HepG2 (cell line): Measurements from ENCODE around the gene SMAP2. TPM values are rescaled to one million over a fixed set of nuclear protein-coding genes. Genes with fewer than 3 reads are reported as not detected.

ENCODE experiments used
- ELK4 ChIP-seq: sonication (generic); formaldehyde crosslinking; IDR thresholded peaks from 2 replicates; pipeline ENCODE4 v1.9.0; 2021; ENCODE audit warnings: missing genetic modification reagents, borderline replicate concordance
- FOSL1 ChIP-seq: sonication (generic); formaldehyde crosslinking; IDR thresholded peaks from 2 replicates; pipeline ENCODE4 v1.9.0; 2021; ENCODE audit warnings: missing genetic modification reagents, borderline replicate concordance
- FOXP4 ChIP-seq: sonication (generic); formaldehyde crosslinking; IDR thresholded peaks from 2 replicates; pipeline ENCODE4 v1.4.0; 2020; ENCODE audit warnings: missing genetic modification reagents
- LBX2 ChIP-seq: sonication (generic); formaldehyde crosslinking; IDR thresholded peaks from 2 replicates; pipeline ENCODE4 v1.5.0; 2020; ENCODE audit warnings: missing genetic modification reagents, mild to moderate bottlenecking, borderline replicate concordance
- PATZ1 ChIP-seq: sonication (generic); formaldehyde crosslinking; IDR thresholded peaks from 2 replicates; pipeline ENCODE4 v1.4.0; 2020; ENCODE audit warnings: missing genetic modification reagents
- RBM22 ChIP-seq: fragments of 200-400 bp; formaldehyde crosslinking; optimal IDR thresholded peaks from 2 replicates; pipeline ENCODE3; 2017; ENCODE audit warnings: mild to moderate bottlenecking, low read length, moderate library complexity
- ZBTB21 ChIP-seq: sonication (generic); formaldehyde crosslinking; IDR thresholded peaks from 2 replicates; pipeline ENCODE4 v1.4.0; 2020; ENCODE audit warnings: missing genetic modification reagents
- ZSCAN29 ChIP-seq: sonication (generic); formaldehyde crosslinking; conservative IDR thresholded peaks from 2 replicates; pipeline ENCODE4 v1.4.0; 2020; ENCODE audit warnings: mild to moderate bottlenecking, missing genetic modification reagents
- polyA plus RNA-seq, 8 experiments: library from polyadenylated mRNA; depleted of rRNA in 3 of 8; stranded (reverse) in 7 of 8; unstranded in 1 of 8; fragments of >200 nt; fragmentation: Illumina TruSeq in 4 of 8; extraction: Trizol in 4 of 8; gene quantifications; 2 replicates each; pipeline versions ENCODE4 v1.2.1 to v1.2.3, GENCODE V29; 2011 to 2016; ENCODE audit warnings: low read depth in 4 of 8, missing spikeins in 1 of 8, mixed read lengths in 1 of 8; ENCODE audit not compliant: insufficient read depth in 1 of 8
- total RNA-seq, 5 experiments: library from RNA; depleted of rRNA; stranded (reverse); fragments of >200 nt; fragmentation: Illumina TruSeq; extraction: Trizol; gene quantifications; 2 replicates each; pipeline ENCODE4 v1.2.3, GENCODE V29; 2016; ENCODE audit warnings: low read depth in 1 of 5

The SMAP2 gene
- total and polyA plus RNA-seq, 2 of the 13 experiments (the other 11 are each of a cell fraction or from before 2014, with no cell fraction given): 19.0 to 22.3 TPM

- no peak for TF ChIP-seq ELK4 (CRISPR knock-in tag)
- TF ChIP-seq PATZ1 (CRISPR knock-in tag): no peak
- TF ChIP-seq ZBTB21: no peak
- no peak for TF ChIP-seq RBM22
- no peak for TF ChIP-seq FOSL1 (CRISPR knock-in tag)
- no peak for TF ChIP-seq LBX2
- no peak for TF ChIP-seq ZSCAN29 (CRISPR knock-in tag)
- TF ChIP-seq FOXP4 (CRISPR knock-in tag): no peak
Observed at GRCh38 chr1:40396420-40396819, 22.9 kb downstream of the SMAP2 start (continued).
